GM12878 (cell line): Measurements from ENCODE around the gene SPTBN1. TPM values are rescaled to one million over a fixed set of nuclear protein-coding genes. Genes with fewer than 3 reads are reported as not detected.

ENCODE experiments used
- ATAC-seq: fragments of 200-7000 bp; cut with Tn5 transposase; 3 replicates; pipeline ENCODE4 v1.9.1; 2020; ENCODE audit warnings: mild to moderate bottlenecking, moderate library complexity
- BruUV-seq: library from RNA; stranded (reverse); fragments of 400-500 nt; replicated peaks from 2 replicates; lab custom pipeline; 2021; lab: Mats Ljungman, UMichigan
- CTCF ChIA-PET: fragments of 300-600 bp; sonication (Branson Sonifier 250); formaldehyde crosslinking; extraction: SDS; loops from one replicate; lab custom pipeline; 2021; ENCODE audit warnings: inconsistent platforms; lab: Yijun Ruan, JAX
- POLR2A ChIA-PET: fragments of 350-600 bp; formaldehyde crosslinking; extraction: SDS; loops from one replicate; lab custom pipeline; 2021; ENCODE audit warnings: inconsistent platforms; lab: Charles Lee
- RAD21 ChIA-PET: fragments of 300-600 bp; sonication (Branson Sonifier 250); formaldehyde crosslinking; loops from one replicate; lab custom pipeline; 2023; ENCODE audit warnings: antibody characterized with exemption; ENCODE audit not compliant: unreplicated experiment; lab: Charles Lee
- SMC1A ChIA-PET: fragments of 300-600 bp; sonication (Branson Sonifier 250); formaldehyde crosslinking; loops from one replicate; lab custom pipeline; 2023; ENCODE audit not compliant: unreplicated experiment, uncharacterized antibody; lab: Charles Lee
- DNase-seq: peaks from one replicate; pipeline ENCODE4 v3.0.0-alpha.2; 2011; ENCODE audit warnings: low read depth, low spot score
- FAIRE-seq: peaks from 3 replicates; lab custom pipeline; 2011; peaks lifted over from hg19 to GRCh38; lab: Jason Lieb, UNC
- H2AFZ ChIP-seq: 2 replicates; pipeline ENCODE4 v1.6.0; 2011; ENCODE audit warnings: low read depth, low read length, control low read depth; ENCODE audit not compliant: control insufficient read depth
- H3K27ac ChIP-seq: 2 replicates; pipeline ENCODE4 v1.5.1; 2011; ENCODE audit warnings: control low read depth; ENCODE audit not compliant: control insufficient read depth, insufficient read depth
- H3K27me3 ChIP-seq, 2 experiments: replicated peaks in 1 of 2; 2 replicates each; pipeline versions ENCODE4 v1.6.0 to v1.6.1; 2011; ENCODE audit warnings: low read length in 1 of 2; ENCODE audit not compliant: control insufficient read depth in 2 of 2, insufficient read depth in 2 of 2
- H3K36me3 ChIP-seq, 2 experiments: 2 replicates each; pipeline ENCODE4 v1.5.1; 2011; ENCODE audit warnings: low read length in 1 of 2; ENCODE audit not compliant: control insufficient read depth in 2 of 2, insufficient read depth in 2 of 2
- H3K4me1 ChIP-seq: 2 replicates; pipeline ENCODE4 v1.6.1; 2011; ENCODE audit warnings: mild to moderate bottlenecking, low read length, moderate library complexity, mixed read lengths; ENCODE audit not compliant: control insufficient read depth, insufficient read depth
- H3K4me2 ChIP-seq: 2 replicates; pipeline ENCODE4 v1.6.0; 2011; ENCODE audit warnings: control low read depth; ENCODE audit not compliant: control insufficient read depth, insufficient read depth
- H3K4me3 ChIP-seq: fragments of 200-600 bp; sonication (generic); 2 replicates; pipeline ENCODE4 v1.5.1; 2016
- H3K79me2 ChIP-seq: 2 replicates; pipeline ENCODE4 v1.6.0; 2011; ENCODE audit warnings: low read length; ENCODE audit not compliant: control insufficient read depth, insufficient read depth
- H3K9ac ChIP-seq: 2 replicates; pipeline ENCODE4 v1.8.0; 2011; ENCODE audit warnings: low read length, control low read depth, mixed read lengths; ENCODE audit not compliant: control insufficient read depth, insufficient read depth
- H3K9me3 ChIP-seq: replicated peaks from 3 replicates; pipeline ENCODE4 v1.5.1; 2011; ENCODE audit warnings: mild to moderate bottlenecking, low read length; ENCODE audit not compliant: control insufficient read depth, insufficient read depth
- H4K20me1 ChIP-seq: 2 replicates; pipeline ENCODE4 v1.6.0; 2011; ENCODE audit not compliant: control insufficient read depth, insufficient read depth
- BRCA1 ChIP-seq: IDR thresholded peaks from 2 replicates; pipeline ENCODE4 v1.6.1; 2011; ENCODE audit warnings: low read depth, low read length, improper control_type of control experiment
- CBFB ChIP-seq: IDR thresholded peaks from 2 replicates; pipeline ENCODE4 v1.6.1; 2016; ENCODE audit warnings: antibody characterized with exemption, low read depth
- CREM ChIP-seq: IDR thresholded peaks from 2 replicates; pipeline ENCODE4 v1.6.1; 2014; ENCODE audit warnings: antibody characterized with exemption, low read depth
- MXI1 ChIP-seq: fragments of 150-350 bp; IDR thresholded peaks from 2 replicates; pipeline ENCODE4 v1.6.1; 2011; ENCODE audit warnings: low read depth, mild to moderate bottlenecking, inconsistent platforms, low read length, improper control_type of control experiment
- POLR2AphosphoS5 ChIP-seq: IDR thresholded peaks from 2 replicates; pipeline ENCODE4 v1.6.1; 2011; ENCODE audit warnings: mild to moderate bottlenecking, low read length, inconsistent platforms
- SMAD1 ChIP-seq: fragments of 450-650 bp; IDR thresholded peaks from 2 replicates; pipeline ENCODE4 v1.6.1; 2018; ENCODE audit warnings: mild to moderate bottlenecking, low read depth; ENCODE audit not compliant: partially characterized antibody
- SPI1 ChIP-seq: IDR thresholded peaks from 2 replicates; pipeline ENCODE4 v1.6.1; 2011; ENCODE audit warnings: low read depth, mild to moderate bottlenecking, low read length, moderate library complexity, borderline replicate concordance; ENCODE audit not compliant: insufficient read depth
- SUPT20H ChIP-seq: IDR thresholded peaks from 2 replicates; pipeline ENCODE4 v1.6.1; 2011; ENCODE audit warnings: low read depth, mild to moderate bottlenecking, low read length, moderate library complexity, borderline replicate concordance; ENCODE audit not compliant: control insufficient read depth
- TARDBP ChIP-seq: IDR thresholded peaks from 2 replicates; pipeline ENCODE4 v1.6.1; 2016; ENCODE audit warnings: borderline replicate concordance
- TCF3 ChIP-seq: IDR thresholded peaks from 2 replicates; pipeline ENCODE4 v1.6.1; 2012; ENCODE audit warnings: low read depth, mild to moderate bottlenecking, low read length, borderline replicate concordance; ENCODE audit not compliant: insufficient read depth
- WGBS: methylation state at CpG from one replicate; pipeline ENCODE4 v1.1.6; 2016; ENCODE audit warnings: low lambda C conversion rate; ENCODE audit not compliant: insufficient replicate concordance, insufficient coverage; ENCODE audit errors: missing lambda C conversion rate; 5-methylcytosine and 5-hydroxymethylcytosine counted together
- in situ Hi-C: fragments of 300-500 bp; cut with MboI; formaldehyde crosslinking; loops from 9 replicates; pipeline ENCODE4 v1.14.3; 2018; ENCODE audit warnings: mixed read lengths
- intact Hi-C: fragments of 100-400 bp; cut with micrococcal nuclease; formaldehyde crosslinking; loops from one replicate; pipeline ENCODE4 v1.14.2; 2022; ENCODE audit not compliant: unreplicated experiment
- polyA plus RNA-seq, 11 experiments: library from polyadenylated mRNA; depleted of rRNA in 4 of 11; unstranded in 6 of 11; stranded (reverse) in 5 of 11; fragments of >200 nt; fragmentation: Nextera tagmentation in 4 of 11; fragmentation: Illumina TruSeq in 1 of 11; extraction: Ambion mirVana in 4 of 11; extraction: Trizol in 1 of 11; gene quantifications; 1 replicate in 1 of 11; 2 replicates in 10 of 11; pipeline versions ENCODE4 v1.2.1 to v1.2.3, GENCODE V29; 2011 to 2016; ENCODE audit warnings: inconsistent platforms in 2 of 11, missing spikeins in 2 of 11, low read depth in 1 of 11
- total RNA-seq, 4 experiments: library from RNA; depleted of rRNA in 3 of 4; stranded (reverse); fragments of >200 nt in 3 of 4; fragmentation: Illumina TruSeq in 1 of 4; extraction: Trizol in 1 of 4; gene quantifications; 2 replicates each; pipeline versions ENCODE4 v1.2.1 to v1.2.3, GENCODE V29; 2013 to 2021
- TF ChIP-seq, protein P1 (sequence below): fragments of 450-650 bp; IDR thresholded peaks from 2 replicates; pipeline ENCODE4 v1.6.1; 2014; ENCODE audit warnings: mild to moderate bottlenecking
- TF ChIP-seq, protein P2 (sequence below): fragments of 450-650 bp; IDR thresholded peaks from 2 replicates; pipeline ENCODE4 v1.6.1; 2016; ENCODE audit warnings: mild to moderate bottlenecking
- TF ChIP-seq, protein P3 (sequence below): fragments of 450-650 bp; IDR thresholded peaks from 2 replicates; pipeline ENCODE4 v1.6.1; 2017; ENCODE audit warnings: borderline replicate concordance
- TF ChIP-seq, protein P4 (sequence below): fragments of 150-350 bp; IDR thresholded peaks from 2 replicates; pipeline ENCODE4 v1.6.1; 2016; ENCODE audit warnings: low read depth, low read length
- TF ChIP-seq, protein P5 (sequence below): IDR thresholded peaks from 2 replicates; pipeline ENCODE4 v1.6.1; 2011; ENCODE audit warnings: mild to moderate bottlenecking, low read depth, low read length, moderate library complexity; ENCODE audit not compliant: insufficient replicate concordance

The SPTBN1 gene
- total and polyA plus RNA-seq, 10 of the 15 experiments (the other 5 are each of a cell fraction or from before 2014, with no cell fraction given), result 20.6 to 154 (median 76.7) TPM

DNA sequence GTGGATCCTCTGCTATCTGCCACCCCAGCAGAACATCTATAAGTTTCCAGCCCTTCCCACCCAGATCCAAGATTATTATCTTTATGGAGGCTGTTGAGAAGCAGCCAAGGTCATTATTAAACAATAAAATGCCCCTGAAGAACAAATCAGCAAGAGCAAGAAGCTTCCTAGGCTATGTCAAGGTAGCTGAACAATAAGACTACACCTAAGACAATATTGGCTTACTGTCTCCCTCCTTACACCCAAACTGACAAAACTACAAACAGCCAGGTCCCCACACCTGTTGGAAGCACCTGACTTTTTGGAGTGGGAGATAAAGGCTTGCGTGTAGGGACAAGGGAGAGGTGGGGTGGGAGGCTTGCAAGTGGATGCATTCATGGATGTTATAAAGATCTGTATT is 128.5 kb downstream of the SPTBN1 start:
- no peak for FAIRE-seq
- H3K4me1 ChIP-seq, result peaks cover 58% of the 10 kb centered on the region
- H3K36me3 ChIP-seq, result peaks cover 8 to 13% of the 10 kb centered on the region in 2 experiments
- peaks cover 99% of the 10 kb centered on the region for H3K79me2 ChIP-seq
- no peaks in the 10 kb centered on the region for H3K27me3 ChIP-seq
- no TSS peak for BruUV-seq
- H3K9ac ChIP-seq, result no peak overlapping the region
- 95% methylated on average over 1 of the region's 1 CpG for WGBS
- no peak for ATAC-seq
- H3K27ac ChIP-seq, result no peak overlapping the region
- H3K4me3 ChIP-seq, result no peak overlapping the region
- peak overlapping the region; percentile 22 for H3K4me2 ChIP-seq
- no peak for DNase-seq
- H4K20me1 ChIP-seq, result no peaks in the 10 kb centered on the region
- ChIA-PET POLR2A (interaction anchor here (0.6 to 1.4 kb wide), 4 partner anchors 8 to 50 kb away, joined by 3 read pairs; no protein-coding TSS in a partner anchor), CTCF (interaction anchor here (0.9 to 1.1 kb wide), 4 partner anchors 12 to 60 kb away, joined by 3 to 4 read pairs (median 4); no protein-coding TSS in a partner anchor), RAD21 (interaction anchor here (1.0 to 2.3 kb wide), 6 partner anchors 8 to 61 kb away, joined by 3 to 6 read pairs (median 4); no protein-coding TSS in a partner anchor), SMC1A (interaction anchor here (1.0 to 3.3 kb wide), 11 partner anchors 10 to 120 kb away, joined by 3 to 16 read pairs (median 3); no protein-coding TSS in a partner anchor)
- H2AFZ ChIP-seq, result no peak overlapping the region
- intact Hi-C loops, result no loop called here
- in situ Hi-C loops, result no loop called here
- no peaks in the 10 kb centered on the region for H3K9me3 ChIP-seq
- TF ChIP-seq CBFB (no peak), POLR2AphosphoS5 (no peak), MXI1 (no peak), BRCA1 (no peak), SMAD1 (no peak), SPI1 (no peak), CREM (no peak), TCF3 (no peak), SUPT20H (no peak), TARDBP (no peak)
- TF ChIP-seq, protein P1, sequence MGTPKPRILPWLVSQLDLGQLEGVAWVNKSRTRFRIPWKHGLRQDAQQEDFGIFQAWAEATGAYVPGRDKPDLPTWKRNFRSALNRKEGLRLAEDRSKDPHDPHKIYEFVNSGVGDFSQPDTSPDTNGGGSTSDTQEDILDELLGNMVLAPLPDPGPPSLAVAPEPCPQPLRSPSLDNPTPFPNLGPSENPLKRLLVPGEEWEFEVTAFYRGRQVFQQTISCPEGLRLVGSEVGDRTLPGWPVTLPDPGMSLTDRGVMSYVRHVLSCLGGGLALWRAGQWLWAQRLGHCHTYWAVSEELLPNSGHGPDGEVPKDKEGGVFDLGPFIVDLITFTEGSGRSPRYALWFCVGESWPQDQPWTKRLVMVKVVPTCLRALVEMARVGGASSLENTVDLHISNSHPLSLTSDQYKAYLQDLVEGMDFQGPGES, result no peak
- TF ChIP-seq, protein P2, sequence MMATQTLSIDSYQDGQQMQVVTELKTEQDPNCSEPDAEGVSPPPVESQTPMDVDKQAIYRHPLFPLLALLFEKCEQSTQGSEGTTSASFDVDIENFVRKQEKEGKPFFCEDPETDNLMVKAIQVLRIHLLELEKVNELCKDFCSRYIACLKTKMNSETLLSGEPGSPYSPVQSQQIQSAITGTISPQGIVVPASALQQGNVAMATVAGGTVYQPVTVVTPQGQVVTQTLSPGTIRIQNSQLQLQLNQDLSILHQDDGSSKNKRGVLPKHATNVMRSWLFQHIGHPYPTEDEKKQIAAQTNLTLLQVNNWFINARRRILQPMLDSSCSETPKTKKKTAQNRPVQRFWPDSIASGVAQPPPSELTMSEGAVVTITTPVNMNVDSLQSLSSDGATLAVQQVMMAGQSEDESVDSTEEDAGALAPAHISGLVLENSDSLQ, result no peak
- TF ChIP-seq, protein P3, sequence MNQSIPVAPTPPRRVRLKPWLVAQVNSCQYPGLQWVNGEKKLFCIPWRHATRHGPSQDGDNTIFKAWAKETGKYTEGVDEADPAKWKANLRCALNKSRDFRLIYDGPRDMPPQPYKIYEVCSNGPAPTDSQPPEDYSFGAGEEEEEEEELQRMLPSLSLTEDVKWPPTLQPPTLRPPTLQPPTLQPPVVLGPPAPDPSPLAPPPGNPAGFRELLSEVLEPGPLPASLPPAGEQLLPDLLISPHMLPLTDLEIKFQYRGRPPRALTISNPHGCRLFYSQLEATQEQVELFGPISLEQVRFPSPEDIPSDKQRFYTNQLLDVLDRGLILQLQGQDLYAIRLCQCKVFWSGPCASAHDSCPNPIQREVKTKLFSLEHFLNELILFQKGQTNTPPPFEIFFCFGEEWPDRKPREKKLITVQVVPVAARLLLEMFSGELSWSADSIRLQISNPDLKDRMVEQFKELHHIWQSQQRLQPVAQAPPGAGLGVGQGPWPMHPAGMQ, result no peak
- TF ChIP-seq, protein P4, sequence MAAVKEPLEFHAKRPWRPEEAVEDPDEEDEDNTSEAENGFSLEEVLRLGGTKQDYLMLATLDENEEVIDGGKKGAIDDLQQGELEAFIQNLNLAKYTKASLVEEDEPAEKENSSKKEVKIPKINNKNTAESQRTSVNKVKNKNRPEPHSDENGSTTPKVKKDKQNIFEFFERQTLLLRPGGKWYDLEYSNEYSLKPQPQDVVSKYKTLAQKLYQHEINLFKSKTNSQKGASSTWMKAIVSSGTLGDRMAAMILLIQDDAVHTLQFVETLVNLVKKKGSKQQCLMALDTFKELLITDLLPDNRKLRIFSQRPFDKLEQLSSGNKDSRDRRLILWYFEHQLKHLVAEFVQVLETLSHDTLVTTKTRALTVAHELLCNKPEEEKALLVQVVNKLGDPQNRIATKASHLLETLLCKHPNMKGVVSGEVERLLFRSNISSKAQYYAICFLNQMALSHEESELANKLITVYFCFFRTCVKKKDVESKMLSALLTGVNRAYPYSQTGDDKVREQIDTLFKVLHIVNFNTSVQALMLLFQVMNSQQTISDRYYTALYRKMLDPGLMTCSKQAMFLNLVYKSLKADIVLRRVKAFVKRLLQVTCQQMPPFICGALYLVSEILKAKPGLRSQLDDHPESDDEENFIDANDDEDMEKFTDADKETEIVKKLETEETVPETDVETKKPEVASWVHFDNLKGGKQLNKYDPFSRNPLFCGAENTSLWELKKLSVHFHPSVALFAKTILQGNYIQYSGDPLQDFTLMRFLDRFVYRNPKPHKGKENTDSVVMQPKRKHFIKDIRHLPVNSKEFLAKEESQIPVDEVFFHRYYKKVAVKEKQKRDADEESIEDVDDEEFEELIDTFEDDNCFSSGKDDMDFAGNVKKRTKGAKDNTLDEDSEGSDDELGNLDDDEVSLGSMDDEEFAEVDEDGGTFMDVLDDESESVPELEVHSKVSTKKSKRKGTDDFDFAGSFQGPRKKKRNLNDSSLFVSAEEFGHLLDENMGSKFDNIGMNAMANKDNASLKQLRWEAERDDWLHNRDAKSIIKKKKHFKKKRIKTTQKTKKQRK, result no peak
- TF ChIP-seq, protein P5, sequence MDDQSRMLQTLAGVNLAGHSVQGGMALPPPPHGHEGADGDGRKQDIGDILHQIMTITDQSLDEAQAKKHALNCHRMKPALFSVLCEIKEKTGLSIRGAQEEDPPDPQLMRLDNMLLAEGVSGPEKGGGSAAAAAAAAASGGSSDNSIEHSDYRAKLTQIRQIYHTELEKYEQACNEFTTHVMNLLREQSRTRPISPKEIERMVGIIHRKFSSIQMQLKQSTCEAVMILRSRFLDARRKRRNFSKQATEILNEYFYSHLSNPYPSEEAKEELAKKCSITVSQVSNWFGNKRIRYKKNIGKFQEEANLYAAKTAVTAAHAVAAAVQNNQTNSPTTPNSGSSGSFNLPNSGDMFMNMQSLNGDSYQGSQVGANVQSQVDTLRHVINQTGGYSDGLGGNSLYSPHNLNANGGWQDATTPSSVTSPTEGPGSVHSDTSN, result no peak
